Tibial artery (tissue), 4 donors: ENCODE measurements around the gene SUCLG1.

Experiments used
- DNase-seq, 2 donors: peaks; one replicate each; pipeline ENCODE4 v3.0.0-alpha.2; 2019
- H3K27ac ChIP-seq, 2 donors: fragments of 200-600 bp; sonication (generic) in 1 of 2; 1 replicate in 1 of 2; 2 replicates in 1 of 2; pipeline ENCODE4 v1.5.1; 2018 to 2019; ENCODE audit warnings: mild to moderate bottlenecking in 1 of 2
- H3K27me3 ChIP-seq, 2 donors: fragments of 200-600 bp; sonication (generic) in 1 of 2; one replicate each; pipeline versions ENCODE4 v1.5.1 to v1.6.0; 2016 to 2019
- H3K36me3 ChIP-seq, 3 donors: fragments of 200-600 bp; sonication (generic) in 2 of 3; one replicate each; pipeline ENCODE4 v1.5.1; 2016 to 2019; ENCODE audit warnings: mild to moderate bottlenecking in 2 of 3
- H3K4me1 ChIP-seq, 4 donors: fragments of 200-600 bp; sonication (generic) in 2 of 4; 1 replicate in 3 of 4; 2 replicates in 1 of 4; pipeline ENCODE4 v1.5.1; 2016 to 2019
- H3K4me3 ChIP-seq, 2 donors: fragments of 200-600 bp; sonication (generic) in 1 of 2; 1 replicate in 1 of 2; 2 replicates in 1 of 2; pipeline ENCODE4 v1.5.1; 2018 to 2019; ENCODE audit warnings: mild to moderate bottlenecking in 2 of 2
- H3K9me3 ChIP-seq, 3 donors: fragments of 200-600 bp; sonication (generic) in 1 of 3; one replicate each; pipeline ENCODE4 v1.5.1; 2016 to 2019
- CTCF ChIP-seq, 2 experiments: fragments of 200-600 bp in 1 of 2; fragments of 450-650 bp in 1 of 2; IDR thresholded peaks; one replicate each; pipeline ENCODE4 v1.5.1; 2017 to 2019; ENCODE audit warnings: antibody characterized with exemption in 2 of 2, mild to moderate bottlenecking in 1 of 2, moderate library complexity in 1 of 2
- intact Hi-C: fragments of 100-400 bp; cut with DNase I; formaldehyde crosslinking; loops from one replicate; pipeline ENCODE4 v1.15.0; 2023; ENCODE audit warnings: low total_unique reads

SUCLG1 gene

GRCh38 chr2:84443477-84443876, 15.6 kb downstream of the SUCLG1 start:
- H3K4me1 ChIP-seq = peaks cover 0 to 4% (median 0%) of the 10 kb centered on the region in 4 donors
- no peak overlapping the region for H3K27ac ChIP-seq
- peaks cover 48 to 87% (median 64%) of the 10 kb centered on the region in 3 donors for H3K36me3 ChIP-seq
- no peaks in the 10 kb centered on the region for H3K9me3 ChIP-seq
- no peaks in the 10 kb centered on the region for H3K27me3 ChIP-seq
- no peak for DNase-seq
- no peak overlapping the region for H3K4me3 ChIP-seq
- TF ChIP-seq CTCF (IDR thresholded peaks at IDR 0.05) = no peak
- intact Hi-C loops = no loop called here

GRCh38 chr2:84442888-84443287, 16.2 kb downstream of the SUCLG1 start:
- Histone ChIP-seq H3K36me3 (peaks cover 53 to 90% (median 69%) of the 10 kb centered on the region in 3 donors), H3K9me3 (no peaks in the 10 kb centered on the region), H3K4me3 (no peak overlapping the region), H3K27ac (no peak overlapping the region), H3K27me3 (no peaks in the 10 kb centered on the region), H3K4me1 (peaks cover 0 to 4% (median 0%) of the 10 kb centered on the region in 4 donors)
- intact Hi-C loops = no loop called here
- no peak for DNase-seq
- no peak for TF ChIP-seq CTCF (IDR thresholded peaks at IDR 0.05)

GRCh38 chr2:84441505-84441904, 17.6 kb downstream of the SUCLG1 start:
- DNase-seq = no peak
- H3K4me3 ChIP-seq = no peak overlapping the region
- intact Hi-C loops = no loop called here
- no peaks in the 10 kb centered on the region for H3K9me3 ChIP-seq
- H3K36me3 ChIP-seq = peaks cover 53 to 87% (median 72%) of the 10 kb centered on the region in 3 donors
- no peaks in the 10 kb centered on the region for H3K4me1 ChIP-seq
- no peak for TF ChIP-seq CTCF (IDR thresholded peaks at IDR 0.05)
- no peak overlapping the region for H3K27ac ChIP-seq
- no peaks in the 10 kb centered on the region for H3K27me3 ChIP-seq

- intact Hi-C loops = no loop called here
- H3K36me3 ChIP-seq = peaks cover 53 to 82% (median 69%) of the 10 kb centered on the region in 3 donors
- no peak overlapping the region for H3K4me3 ChIP-seq
- H3K9me3 ChIP-seq = no peaks in the 10 kb centered on the region
- no peak for TF ChIP-seq CTCF (IDR thresholded peaks at IDR 0.05)
- no peak overlapping the region for H3K27ac ChIP-seq
- H3K27me3 ChIP-seq = no peaks in the 10 kb centered on the region
- no peak for DNase-seq
- no peaks in the 10 kb centered on the region for H3K4me1 ChIP-seq
Observed at GRCh38 chr2:84441036-84441435, 18.0 kb downstream of the SUCLG1 start.

- no peak for TF ChIP-seq CTCF (IDR thresholded peaks at IDR 0.05)
- Histone ChIP-seq H3K36me3 (peaks cover 65 to 81% (median 76%) of the 10 kb centered on the region in 3 donors), H3K4me3 (no peak overlapping the region), H3K27me3 (no peaks in the 10 kb centered on the region), H3K4me1 (no peaks in the 10 kb centered on the region), H3K27ac (no peak overlapping the region), H3K9me3 (no peaks in the 10 kb centered on the region)
- intact Hi-C loops = no loop called here
- no peak for DNase-seq
Observed at GRCh38 chr2:84435345-84436025, 23.6 kb downstream of the SUCLG1 start.
